HEK293 (cell line): ENCODE results near the gene COP1.
A peak's percentile ranks its signal among the peaks of the same experiment; 100 is the strongest.

Experiments used
- CTCF ChIA-PET: fragments of 350-600 bp; formaldehyde crosslinking; extraction: SDS; loops from one replicate; lab custom pipeline; 2021; ENCODE audit warnings: antibody characterized with exemption; lab: Yijun Ruan, JAX
- POLR2A ChIA-PET: fragments of 300-600 bp; formaldehyde crosslinking; extraction: SDS; loops from one replicate; lab custom pipeline; 2020; ENCODE audit warnings: antibody characterized with exemption, inconsistent platforms; lab: Yijun Ruan, JAX
- H3K27ac ChIP-seq: fragments of 200-500 bp; sonication (Bioruptor generic); 2 replicates; pipeline ENCODE4 v1.5.1; 2014; ENCODE audit warnings: low read depth, low read length, control low read depth, inconsistent platforms; ENCODE audit errors: extremely low read depth
- H3K36me3 ChIP-seq, 2 experiments: fragments of 200-500 bp in 1 of 2; sonication (Bioruptor generic) in 1 of 2; 1 replicate in 1 of 2; 2 replicates in 1 of 2; pipeline ENCODE4 v1.5.1; 2014 to 2017; ENCODE audit warnings: inconsistent platforms in 2 of 2, low read length in 2 of 2; ENCODE audit not compliant: control insufficient read depth in 2 of 2, insufficient read depth in 1 of 2
- H3K4me1 ChIP-seq: fragments of 200-500 bp; sonication (Bioruptor generic); 2 replicates; pipeline ENCODE4 v1.5.1; 2014; ENCODE audit warnings: mild to moderate bottlenecking, low read length, inconsistent platforms; ENCODE audit not compliant: control insufficient read depth, insufficient read depth
- H3K4me3 ChIP-seq: 2 replicates; pipeline ENCODE4 v1.5.1; 2011; ENCODE audit warnings: low read depth, mild to moderate bottlenecking, control low read depth, low read length, moderate library complexity
- H3K9me3 ChIP-seq: fragments of 200-500 bp; sonication (Bioruptor generic); 2 replicates; pipeline ENCODE4 v1.5.1; 2014; ENCODE audit warnings: low read depth, low read length, inconsistent platforms; ENCODE audit not compliant: control insufficient read depth, insufficient read depth
- CTCF ChIP-seq: fragments of 450-650 bp; formaldehyde crosslinking; IDR thresholded peaks from 2 replicates; pipeline ENCODE4 v1.5.1; 2016; ENCODE audit warnings: missing biosample characterization, missing genetic modification characterization
- FEZF1 ChIP-seq: fragments of 450-650 bp; formaldehyde crosslinking; IDR thresholded peaks from 2 replicates; pipeline ENCODE4 v1.5.1; 2016; ENCODE audit warnings: missing biosample characterization, missing genetic modification characterization
- INSM2 ChIP-seq: fragments of 450-650 bp; formaldehyde crosslinking; IDR thresholded peaks from 2 replicates; pipeline ENCODE4 v1.5.1; 2016; ENCODE audit warnings: missing biosample characterization, missing genetic modification characterization
- REPIN1 ChIP-seq: fragments of 450-650 bp; formaldehyde crosslinking; IDR thresholded peaks from 2 replicates; pipeline ENCODE4 v1.5.1; 2017; ENCODE audit warnings: missing biosample characterization, missing genetic modification characterization, low read depth
- SETDB1 ChIP-seq: IDR thresholded peaks from one replicate; pipeline ENCODE4 v1.6.1; 2017; ENCODE audit warnings: mild to moderate bottlenecking, low read length, moderate library complexity, mixed read lengths; ENCODE audit not compliant: insufficient read length
- ZBTB48 ChIP-seq: fragments of 450-650 bp; formaldehyde crosslinking; IDR thresholded peaks from 2 replicates; pipeline ENCODE4 v1.5.1; 2016; ENCODE audit warnings: missing biosample characterization, missing genetic modification characterization
- ZNF112 ChIP-seq: fragments of 450-650 bp; formaldehyde crosslinking; IDR thresholded peaks from 2 replicates; pipeline ENCODE4 v1.5.0; 2017; ENCODE audit warnings: missing biosample characterization, missing genetic modification characterization
- ZNF155 ChIP-seq: fragments of 450-650 bp; formaldehyde crosslinking; IDR thresholded peaks from 2 replicates; pipeline ENCODE4 v1.5.1; 2016; ENCODE audit warnings: missing biosample characterization, missing genetic modification characterization
- ZNF174 ChIP-seq: fragments of 450-650 bp; formaldehyde crosslinking; IDR thresholded peaks from 2 replicates; pipeline ENCODE4 v1.5.0; 2017; ENCODE audit warnings: missing biosample characterization, mild to moderate bottlenecking, missing genetic modification characterization
- ZNF211 ChIP-seq: fragments of 450-650 bp; formaldehyde crosslinking; IDR thresholded peaks from 2 replicates; pipeline ENCODE4 v1.5.1; 2016; ENCODE audit warnings: low read depth, missing biosample characterization, missing genetic modification characterization
- ZNF280C ChIP-seq: fragments of 450-650 bp; formaldehyde crosslinking; IDR thresholded peaks from 2 replicates; pipeline ENCODE4 v1.5.1; 2016; ENCODE audit warnings: missing biosample characterization, missing genetic modification characterization
- ZNF391 ChIP-seq: fragments of 450-650 bp; formaldehyde crosslinking; IDR thresholded peaks from 2 replicates; pipeline ENCODE4 v1.5.1; 2016; ENCODE audit warnings: low read depth, missing biosample characterization, missing genetic modification characterization, borderline replicate concordance
- ZNF423 ChIP-seq: fragments of 450-650 bp; formaldehyde crosslinking; IDR thresholded peaks from 2 replicates; pipeline ENCODE4 v1.5.1; 2016; ENCODE audit warnings: missing biosample characterization, missing genetic modification characterization
- ZNF791 ChIP-seq: fragments of 450-650 bp; formaldehyde crosslinking; IDR thresholded peaks from 2 replicates; pipeline ENCODE4 v1.5.1; 2016; ENCODE audit warnings: missing biosample characterization, missing genetic modification characterization
- TF ChIP-seq, protein P1 (sequence below): fragments of 450-650 bp; formaldehyde crosslinking; IDR thresholded peaks from 2 replicates; pipeline ENCODE4 v1.5.1; 2016; ENCODE audit warnings: missing biosample characterization, missing genetic modification characterization, borderline replicate concordance
- TF ChIP-seq, protein P2 (sequence below): fragments of 450-650 bp; formaldehyde crosslinking; IDR thresholded peaks from 2 replicates; pipeline ENCODE4 v1.5.1; 2016; ENCODE audit warnings: missing biosample characterization, missing genetic modification characterization

The COP1 gene

DNA sequence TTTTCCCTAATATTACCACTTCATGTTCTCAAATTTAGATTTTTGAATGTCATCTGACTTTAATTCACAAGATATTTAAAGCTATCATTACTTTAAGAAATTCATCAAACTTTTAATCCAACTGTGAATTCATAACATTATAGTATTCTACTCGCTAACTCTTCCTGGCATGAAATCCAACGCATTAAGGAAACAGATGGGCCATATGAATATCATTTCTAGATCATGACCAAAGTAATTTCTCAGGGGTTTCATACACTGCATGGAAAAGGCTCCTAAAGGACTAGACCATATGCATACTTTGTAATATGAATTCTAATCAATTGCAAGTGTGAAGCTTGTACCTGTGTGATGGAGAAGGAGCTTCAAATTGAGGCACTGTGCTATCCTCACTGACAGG lies 72.4 kb downstream of the COP1 start:
- H3K4me1 ChIP-seq: peaks cover 4% of the 10 kb centered on the region; the same call in 1 of the 2 replicates
- no peaks in the 10 kb centered on the region for H3K9me3 ChIP-seq
- CTCF ChIA-PET: no interaction called here
- H3K4me3 ChIP-seq: no peak overlapping the region
- no peak overlapping the region for H3K27ac ChIP-seq
- POLR2A ChIA-PET: no interaction called here
- TF ChIP-seq, protein P1, sequence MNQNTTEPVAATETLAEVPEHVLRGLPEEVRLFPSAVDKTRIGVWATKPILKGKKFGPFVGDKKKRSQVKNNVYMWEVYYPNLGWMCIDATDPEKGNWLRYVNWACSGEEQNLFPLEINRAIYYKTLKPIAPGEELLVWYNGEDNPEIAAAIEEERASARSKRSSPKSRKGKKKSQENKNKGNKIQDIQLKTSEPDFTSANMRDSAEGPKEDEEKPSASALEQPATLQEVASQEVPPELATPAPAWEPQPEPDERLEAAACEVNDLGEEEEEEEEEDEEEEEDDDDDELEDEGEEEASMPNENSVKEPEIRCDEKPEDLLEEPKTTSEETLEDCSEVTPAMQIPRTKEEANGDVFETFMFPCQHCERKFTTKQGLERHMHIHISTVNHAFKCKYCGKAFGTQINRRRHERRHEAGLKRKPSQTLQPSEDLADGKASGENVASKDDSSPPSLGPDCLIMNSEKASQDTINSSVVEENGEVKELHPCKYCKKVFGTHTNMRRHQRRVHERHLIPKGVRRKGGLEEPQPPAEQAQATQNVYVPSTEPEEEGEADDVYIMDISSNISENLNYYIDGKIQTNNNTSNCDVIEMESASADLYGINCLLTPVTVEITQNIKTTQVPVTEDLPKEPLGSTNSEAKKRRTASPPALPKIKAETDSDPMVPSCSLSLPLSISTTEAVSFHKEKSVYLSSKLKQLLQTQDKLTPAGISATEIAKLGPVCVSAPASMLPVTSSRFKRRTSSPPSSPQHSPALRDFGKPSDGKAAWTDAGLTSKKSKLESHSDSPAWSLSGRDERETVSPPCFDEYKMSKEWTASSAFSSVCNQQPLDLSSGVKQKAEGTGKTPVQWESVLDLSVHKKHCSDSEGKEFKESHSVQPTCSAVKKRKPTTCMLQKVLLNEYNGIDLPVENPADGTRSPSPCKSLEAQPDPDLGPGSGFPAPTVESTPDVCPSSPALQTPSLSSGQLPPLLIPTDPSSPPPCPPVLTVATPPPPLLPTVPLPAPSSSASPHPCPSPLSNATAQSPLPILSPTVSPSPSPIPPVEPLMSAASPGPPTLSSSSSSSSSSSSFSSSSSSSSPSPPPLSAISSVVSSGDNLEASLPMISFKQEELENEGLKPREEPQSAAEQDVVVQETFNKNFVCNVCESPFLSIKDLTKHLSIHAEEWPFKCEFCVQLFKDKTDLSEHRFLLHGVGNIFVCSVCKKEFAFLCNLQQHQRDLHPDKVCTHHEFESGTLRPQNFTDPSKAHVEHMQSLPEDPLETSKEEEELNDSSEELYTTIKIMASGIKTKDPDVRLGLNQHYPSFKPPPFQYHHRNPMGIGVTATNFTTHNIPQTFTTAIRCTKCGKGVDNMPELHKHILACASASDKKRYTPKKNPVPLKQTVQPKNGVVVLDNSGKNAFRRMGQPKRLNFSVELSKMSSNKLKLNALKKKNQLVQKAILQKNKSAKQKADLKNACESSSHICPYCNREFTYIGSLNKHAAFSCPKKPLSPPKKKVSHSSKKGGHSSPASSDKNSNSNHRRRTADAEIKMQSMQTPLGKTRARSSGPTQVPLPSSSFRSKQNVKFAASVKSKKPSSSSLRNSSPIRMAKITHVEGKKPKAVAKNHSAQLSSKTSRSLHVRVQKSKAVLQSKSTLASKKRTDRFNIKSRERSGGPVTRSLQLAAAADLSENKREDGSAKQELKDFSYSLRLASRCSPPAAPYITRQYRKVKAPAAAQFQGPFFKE (tag by site-specific recombination): no peak
- TF ChIP-seq ZNF423 (no peak), INSM2 (tag by site-specific recombination) (no peak)
- peaks cover 0 to 5% of the 10 kb centered on the region in 2 experiments; a peak in 1 of 3 replicates for H3K36me3 ChIP-seq

- ChIA-PET CTCF (interaction anchor here (0.7 kb wide), 1 partner anchor 57 kb away, joined by 3 read pairs; no protein-coding TSS in a partner anchor), POLR2A (no interaction called here)
- Histone ChIP-seq H3K27ac (no peak overlapping the region), H3K36me3 (no peaks in the 10 kb centered on the region), H3K4me1 (no peaks in the 10 kb centered on the region), H3K9me3 (no peaks in the 10 kb centered on the region), H3K4me3 (no peak overlapping the region)
- TF ChIP-seq ZNF211 (tag by site-specific recombination) (no peak), FEZF1 (tag by site-specific recombination) (no peak), SETDB1 (peak; percentile 26), ZNF112 (tag by site-specific recombination) (no peak)
Observed at GRCh38 chr1:176122282-176122681, 84.8 kb downstream of the COP1 start.

- H3K27ac ChIP-seq: no peak overlapping the region
- H3K4me1 ChIP-seq: no peaks in the 10 kb centered on the region
- ChIA-PET POLR2A (no interaction called here), CTCF (interaction anchor here (1.8 kb wide), 1 partner anchor 12 kb away, joined by 10 read pairs; no protein-coding TSS in a partner anchor)
- H3K4me3 ChIP-seq: no peak overlapping the region
- H3K36me3 ChIP-seq: peaks cover 0 to 3% of the 10 kb centered on the region in 2 experiments; a peak in 1 of 3 replicates
- no peaks in the 10 kb centered on the region for H3K9me3 ChIP-seq
- TF ChIP-seq ZNF391 (tag by site-specific recombination) (no peak), ZNF174 (tag by site-specific recombination) (no peak), CTCF (tag by site-specific recombination) (0 out of 2 replicates have a peak, but pooled peaks have one; percentile 18), ZNF791 (tag by site-specific recombination) (no peak), ZBTB48 (tag by site-specific recombination) (no peak), ZNF155 (tag by site-specific recombination) (no peak), REPIN1 (tag by site-specific recombination) (no peak), ZNF280C (tag by site-specific recombination) (no peak)
- TF ChIP-seq, protein P2, sequence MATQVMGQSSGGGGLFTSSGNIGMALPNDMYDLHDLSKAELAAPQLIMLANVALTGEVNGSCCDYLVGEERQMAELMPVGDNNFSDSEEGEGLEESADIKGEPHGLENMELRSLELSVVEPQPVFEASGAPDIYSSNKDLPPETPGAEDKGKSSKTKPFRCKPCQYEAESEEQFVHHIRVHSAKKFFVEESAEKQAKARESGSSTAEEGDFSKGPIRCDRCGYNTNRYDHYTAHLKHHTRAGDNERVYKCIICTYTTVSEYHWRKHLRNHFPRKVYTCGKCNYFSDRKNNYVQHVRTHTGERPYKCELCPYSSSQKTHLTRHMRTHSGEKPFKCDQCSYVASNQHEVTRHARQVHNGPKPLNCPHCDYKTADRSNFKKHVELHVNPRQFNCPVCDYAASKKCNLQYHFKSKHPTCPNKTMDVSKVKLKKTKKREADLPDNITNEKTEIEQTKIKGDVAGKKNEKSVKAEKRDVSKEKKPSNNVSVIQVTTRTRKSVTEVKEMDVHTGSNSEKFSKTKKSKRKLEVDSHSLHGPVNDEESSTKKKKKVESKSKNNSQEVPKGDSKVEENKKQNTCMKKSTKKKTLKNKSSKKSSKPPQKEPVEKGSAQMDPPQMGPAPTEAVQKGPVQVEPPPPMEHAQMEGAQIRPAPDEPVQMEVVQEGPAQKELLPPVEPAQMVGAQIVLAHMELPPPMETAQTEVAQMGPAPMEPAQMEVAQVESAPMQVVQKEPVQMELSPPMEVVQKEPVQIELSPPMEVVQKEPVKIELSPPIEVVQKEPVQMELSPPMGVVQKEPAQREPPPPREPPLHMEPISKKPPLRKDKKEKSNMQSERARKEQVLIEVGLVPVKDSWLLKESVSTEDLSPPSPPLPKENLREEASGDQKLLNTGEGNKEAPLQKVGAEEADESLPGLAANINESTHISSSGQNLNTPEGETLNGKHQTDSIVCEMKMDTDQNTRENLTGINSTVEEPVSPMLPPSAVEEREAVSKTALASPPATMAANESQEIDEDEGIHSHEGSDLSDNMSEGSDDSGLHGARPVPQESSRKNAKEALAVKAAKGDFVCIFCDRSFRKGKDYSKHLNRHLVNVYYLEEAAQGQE (tag by site-specific recombination): no peak
Observed at GRCh38 chr1:176119549-176119948, 87.5 kb downstream of the COP1 start.
